Activated CD4-positive, alpha-beta T cell treated with anti-CD3 and anti-CD28 coated beads, Interleukin-2, Interleukin-4, amounts not matched to agents 100 ng/mL and 50 ng/mL, durations not matched to agents 16 hours and 8 hours (primary cell): ENCODE results near the gene HLCS.

Source experiments
- DNase-seq: peaks from one replicate; pipeline ENCODE4 v3.0.0-alpha.2; 2020; ENCODE audit warnings: low spot score

The HLCS gene

DNA sequence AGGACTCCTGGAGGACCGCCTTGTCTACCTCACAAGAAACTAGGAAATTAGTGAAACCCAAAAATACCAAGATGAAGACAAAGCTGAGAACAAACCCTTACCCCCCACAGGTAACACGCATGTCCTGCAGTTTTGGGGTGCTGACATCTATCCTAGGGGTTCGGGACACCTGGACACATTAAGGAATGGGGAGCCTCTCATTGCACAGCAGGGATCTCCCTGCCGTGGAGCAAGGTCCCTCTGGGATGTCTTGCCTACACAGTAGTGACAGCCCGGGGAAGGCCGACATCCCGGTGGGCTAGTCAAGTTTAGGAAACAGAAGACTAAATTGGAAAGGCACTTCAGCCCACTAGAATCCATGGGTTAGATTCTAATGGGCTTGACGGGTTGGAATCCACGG, 223.0 kb downstream of the HLCS start:
- DNase-seq, result no peak

- no peak for DNase-seq
Measured at GRCh38 chr21:36743008-36743407, 223.5 kb downstream of the HLCS start.

GRCh38 chr21:36741506-36741905, 225.0 kb downstream of the HLCS start:
- no peak for DNase-seq

DNA sequence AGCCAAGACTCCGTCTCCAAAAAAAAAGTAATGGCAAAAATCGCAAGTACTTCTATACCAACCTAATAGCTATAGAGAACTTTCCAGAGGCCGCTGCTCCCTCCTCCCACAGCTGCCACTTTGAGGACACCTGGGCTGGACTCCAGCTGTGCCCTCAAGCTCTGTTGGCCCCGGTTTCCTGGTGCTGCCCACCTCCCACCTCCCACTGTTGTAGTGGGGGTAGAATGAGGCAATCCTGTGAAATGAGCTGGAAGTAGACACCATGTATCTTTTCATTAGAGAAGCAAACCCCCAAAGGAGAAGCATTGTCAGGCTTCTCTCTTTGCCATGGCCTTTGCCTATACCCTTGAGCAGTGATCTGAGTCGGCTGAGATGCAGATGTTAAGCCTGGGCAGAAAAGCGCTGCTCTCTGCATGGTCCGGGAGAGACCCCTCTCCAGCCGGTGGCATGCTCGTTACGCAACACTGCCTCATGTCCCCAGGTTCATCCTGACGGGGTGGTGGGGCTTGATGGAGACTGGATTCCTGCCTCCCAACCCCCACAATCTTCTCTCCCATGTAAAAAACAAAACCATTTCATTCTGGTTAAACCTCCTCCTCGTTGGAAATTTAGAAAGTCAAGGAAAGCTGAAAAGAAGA, 227.9 kb downstream of the HLCS start:
- DNase-seq, result no peak

DNA sequence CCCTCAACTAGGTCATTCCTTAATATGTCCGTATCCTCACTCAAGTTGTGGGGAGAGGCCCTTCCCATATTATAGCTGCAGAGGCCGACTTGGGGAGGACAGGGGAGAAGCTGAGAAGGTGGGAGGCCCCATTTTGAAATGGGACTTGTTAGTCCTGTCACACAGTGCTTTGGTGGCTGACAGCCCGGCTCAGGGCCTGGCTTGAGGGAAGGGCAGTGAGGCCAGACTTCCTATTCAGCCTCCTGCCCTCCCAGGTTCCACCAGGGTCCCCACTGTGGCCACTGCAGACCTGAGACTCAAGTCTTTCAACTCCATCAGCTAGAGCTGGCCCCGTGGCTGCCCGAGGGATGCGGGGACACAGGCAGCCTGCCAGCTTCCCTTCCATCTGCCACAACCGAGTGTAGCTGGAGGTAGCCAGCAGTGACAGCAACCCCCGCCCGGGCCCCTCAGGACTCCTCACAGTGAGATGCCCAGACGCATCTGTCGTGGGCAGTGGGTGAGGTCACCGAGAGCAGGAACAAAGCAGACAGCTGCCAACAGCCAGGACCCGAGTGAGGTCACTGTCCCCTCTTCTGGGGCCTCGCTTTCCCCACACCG, 230.6 kb downstream of the HLCS start:
- DNase-seq, result no peak

DNA sequence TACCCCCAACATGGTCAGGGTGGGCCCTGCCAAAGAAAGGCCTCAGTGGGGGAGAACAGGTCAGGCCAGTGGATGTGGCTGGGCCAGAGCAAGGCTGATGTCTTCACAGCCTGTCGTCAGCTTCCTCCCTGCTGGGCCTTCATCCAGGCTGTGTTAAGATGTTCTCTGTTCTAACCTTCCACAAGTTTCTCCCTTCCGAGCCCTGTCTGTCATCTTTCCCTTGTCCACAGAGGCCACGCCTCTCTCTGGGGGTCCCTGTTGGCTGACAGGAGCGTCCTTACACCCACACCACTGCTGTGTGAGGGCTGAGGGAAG, 231.3 kb downstream of the HLCS start:
- no peak for DNase-seq

GRCh38 chr21:36734367-36735200, 231.9 kb downstream of the HLCS start:
- DNase-seq, result no peak

DNA sequence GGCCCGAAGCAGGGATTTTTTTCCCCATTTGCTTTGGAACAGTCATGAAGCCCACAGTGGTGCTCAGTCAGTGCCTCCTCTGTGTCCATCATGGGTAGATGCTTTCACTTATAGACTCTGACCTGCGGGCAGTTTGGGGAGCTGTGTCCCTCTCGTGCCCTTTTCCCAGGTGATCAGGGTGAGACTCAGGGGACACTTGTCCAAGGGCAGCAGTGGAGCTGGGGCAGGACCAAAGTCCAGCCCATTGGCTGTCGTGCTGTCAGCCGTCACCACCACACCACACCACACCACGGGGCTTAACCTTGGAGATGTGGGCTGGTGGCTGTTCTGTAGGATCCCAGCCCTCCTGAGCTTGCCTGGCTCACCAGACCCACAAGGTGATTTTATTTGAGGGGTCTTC, 232.6 kb downstream of the HLCS start:
- no peak for DNase-seq

DNA sequence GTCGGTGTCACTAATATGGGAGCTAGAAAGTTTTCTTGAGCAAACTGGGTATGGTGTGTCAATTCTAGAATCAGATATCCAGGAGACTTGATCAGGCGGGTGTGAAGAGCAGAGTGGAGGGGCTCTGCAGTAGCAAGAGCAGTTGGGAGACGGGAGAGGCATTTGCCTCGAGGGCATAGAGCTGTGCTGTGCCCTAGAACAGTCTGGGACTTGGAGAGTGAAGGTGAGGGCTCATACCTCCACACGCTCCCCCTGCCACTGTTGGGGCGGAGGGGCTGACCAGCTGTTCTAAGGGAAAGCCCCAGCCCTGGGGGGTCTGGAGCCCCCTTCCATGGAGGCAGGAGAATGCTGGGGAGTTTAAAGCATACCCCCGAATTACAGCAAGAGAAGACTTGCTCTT, 233.7 kb downstream of the HLCS start:
- no peak for DNase-seq

DNA sequence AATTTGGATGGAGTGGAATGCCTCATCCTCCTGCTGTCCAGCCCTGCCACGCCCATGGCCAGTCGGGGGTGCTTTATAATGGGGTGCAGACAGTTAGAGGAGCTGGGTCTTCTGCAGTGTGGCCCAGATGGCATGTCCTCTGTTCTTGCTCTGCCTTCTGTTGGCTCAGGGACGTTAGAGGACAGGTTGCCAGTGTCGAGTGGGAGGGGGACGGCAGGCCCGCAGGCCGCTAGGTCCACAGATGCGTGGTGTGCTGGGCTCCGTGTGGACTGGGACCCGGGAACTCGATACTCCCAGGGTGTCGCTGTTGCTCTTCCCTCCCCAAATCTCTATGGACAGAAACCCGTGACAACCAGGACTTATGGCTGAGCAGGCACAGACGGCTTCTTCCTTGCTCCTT, 234.3 kb downstream of the HLCS start:
- no peak for DNase-seq

GRCh38 chr21:36730291-36731281, 235.9 kb downstream of the HLCS start:
- no peak for DNase-seq

DNA sequence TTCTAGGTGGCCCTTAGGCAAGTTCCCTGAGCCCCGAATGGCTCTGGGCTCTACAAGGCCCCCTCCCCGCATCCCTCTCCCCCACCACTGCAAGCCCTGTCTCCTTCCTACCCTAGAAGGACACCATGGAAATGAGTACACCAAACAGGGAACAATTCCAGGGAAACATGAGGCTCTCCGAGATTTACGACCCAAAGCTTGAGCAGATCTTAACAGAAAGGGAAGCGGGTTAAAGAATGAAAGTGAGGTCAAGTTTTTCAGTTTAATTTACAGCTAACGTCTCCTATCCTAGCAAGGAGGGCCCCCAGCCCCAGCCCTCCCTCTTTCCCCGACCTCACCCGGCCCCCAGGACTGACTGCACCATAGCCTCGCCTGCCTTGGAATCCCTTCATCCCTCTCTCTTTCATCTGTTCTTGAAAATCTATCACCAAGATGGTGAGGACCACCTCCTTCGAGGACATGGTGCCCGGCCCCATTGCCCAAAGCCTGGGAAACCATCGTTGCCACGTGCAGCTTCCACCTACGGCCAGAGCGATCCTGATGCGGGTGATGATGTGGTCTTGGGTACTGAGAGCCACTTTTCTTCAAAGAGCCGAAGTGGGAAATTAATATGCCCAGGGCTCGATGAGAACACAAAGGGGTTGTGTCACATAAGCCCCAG, 237.0 kb downstream of the HLCS start:
- DNase-seq, result no peak

DNA sequence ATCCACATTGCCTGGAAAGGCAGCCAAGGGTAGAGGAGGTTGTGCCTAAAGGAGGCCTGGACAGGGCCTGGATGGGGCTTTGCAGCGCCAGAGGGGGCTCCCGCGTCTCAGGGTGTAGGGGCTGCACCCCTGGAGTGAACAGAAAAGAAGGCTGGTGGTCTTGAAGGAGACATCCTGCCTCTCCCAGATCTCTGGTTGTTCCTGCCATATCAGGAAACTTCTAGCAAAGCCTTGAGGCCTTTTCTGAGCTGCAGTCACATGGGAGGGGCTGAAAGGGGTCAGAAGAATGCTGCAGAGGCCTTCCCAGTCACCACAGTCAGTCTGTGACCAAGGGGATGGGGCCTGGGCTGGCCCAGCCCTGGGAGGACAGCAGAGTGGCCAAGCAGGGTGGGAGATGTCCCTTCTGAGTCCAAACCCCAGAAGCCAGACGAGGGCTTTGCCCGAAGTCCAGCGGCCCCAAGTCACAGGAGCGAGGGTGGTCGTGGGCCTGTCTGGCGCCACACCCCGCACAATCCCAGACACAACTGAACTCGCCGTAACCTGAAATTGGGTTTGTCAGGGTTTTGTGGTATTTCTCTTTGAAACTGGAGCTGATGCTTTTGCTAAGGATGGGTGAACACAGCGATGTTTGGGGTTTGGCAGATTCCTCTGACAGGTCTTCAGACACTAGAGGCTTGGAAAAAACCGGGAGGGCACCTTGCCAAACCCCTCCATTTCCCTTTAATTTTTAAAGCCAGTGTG, 237.9 kb downstream of the HLCS start:
- DNase-seq, result no peak

GRCh38 chr21:36727866-36728265, 238.6 kb downstream of the HLCS start:
- no peak for DNase-seq

- no peak for DNase-seq
Measured at GRCh38 chr21:36725793-36726386, 240.6 kb downstream of the HLCS start.

DNA sequence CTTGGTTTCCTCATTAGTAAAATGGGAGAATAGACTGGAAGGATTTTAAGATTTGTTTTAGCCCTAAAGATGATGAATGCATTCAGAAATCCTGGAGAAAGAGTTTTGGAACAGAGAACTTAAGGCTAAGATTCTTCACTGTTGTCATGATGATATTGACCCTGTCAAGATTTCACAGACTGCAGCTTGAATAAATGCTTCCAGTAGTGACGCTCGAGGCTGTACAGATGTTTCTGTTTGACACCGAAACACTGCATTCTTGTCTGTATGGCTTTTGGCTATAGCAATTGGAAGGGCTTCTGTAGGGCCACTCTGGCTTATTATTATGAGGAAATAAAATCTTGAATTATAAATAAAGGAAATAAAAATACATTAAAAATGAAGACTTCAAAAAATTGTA, 241.8 kb downstream of the HLCS start:
- no peak for DNase-seq

GRCh38 chr21:36723371-36723881, 243.0 kb downstream of the HLCS start:
- DNase-seq, result no peak

DNA sequence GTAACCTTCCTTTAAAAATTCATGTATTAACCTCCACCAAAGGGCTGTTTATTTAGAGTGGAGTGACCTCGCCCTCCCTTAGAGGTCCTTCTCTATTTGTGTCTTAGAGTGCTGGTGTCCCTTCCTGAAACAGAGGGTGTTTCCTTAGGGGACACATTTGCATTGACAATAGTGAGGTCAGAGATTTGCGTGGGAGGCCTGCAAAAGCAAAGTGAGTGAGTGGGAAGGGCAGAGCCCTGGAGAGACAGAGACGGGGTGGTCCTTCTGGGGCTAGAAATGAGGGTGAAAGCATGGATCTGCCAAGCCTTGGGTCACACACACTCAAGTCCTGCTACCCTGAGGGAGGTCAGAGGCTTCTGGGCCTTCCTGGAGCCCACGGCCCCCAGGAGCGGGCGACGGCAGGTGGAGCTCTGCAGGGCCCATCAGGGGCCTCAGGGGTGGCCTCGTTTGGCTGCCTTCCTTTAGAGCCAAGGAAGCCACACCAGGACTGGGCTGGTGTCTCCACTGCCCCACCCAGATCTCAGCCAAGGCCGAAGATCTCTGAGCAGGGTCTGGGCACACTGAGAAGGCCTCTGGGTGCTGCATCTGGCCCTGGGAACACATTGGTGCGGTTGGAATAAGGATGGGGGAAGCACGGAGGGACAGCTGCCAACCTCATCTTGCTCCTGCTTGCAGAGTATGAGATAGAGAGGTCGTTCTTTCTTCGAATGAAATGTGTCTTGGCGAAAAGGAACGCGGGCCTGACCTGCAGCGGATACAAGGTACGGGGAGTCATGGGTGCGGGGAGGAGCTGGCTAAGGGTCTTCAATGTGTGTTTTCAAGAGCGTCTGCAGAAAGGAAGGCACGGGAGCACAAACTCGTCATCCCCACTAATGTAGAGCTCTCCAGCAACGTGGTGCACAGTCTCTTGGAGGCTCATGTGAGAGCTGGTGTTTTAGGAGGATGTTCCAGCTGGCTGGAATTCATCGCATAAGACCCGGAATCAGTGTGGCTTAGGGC, 243.8 kb downstream of the HLCS start:
- DNase-seq, result no peak

DNA sequence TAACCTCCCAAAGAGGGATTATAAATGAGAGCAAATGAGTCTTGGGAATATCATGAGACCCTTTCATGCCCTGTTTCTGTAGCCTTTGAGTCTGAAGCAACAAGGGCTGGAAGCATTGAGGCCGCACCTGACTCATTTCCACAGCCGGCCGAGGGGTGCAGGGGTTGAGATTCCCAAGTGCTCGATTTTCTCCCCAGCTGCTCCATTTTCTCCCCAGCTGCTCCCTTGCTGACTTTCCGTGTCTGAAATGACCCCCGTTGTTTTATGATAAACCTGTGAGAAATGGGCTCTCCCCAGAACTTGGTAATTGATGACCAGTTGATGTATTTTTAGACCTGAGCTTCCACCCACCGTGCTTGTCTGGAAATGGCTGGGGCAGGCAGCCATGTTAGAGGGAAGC, 244.7 kb downstream of the HLCS start:
- DNase-seq, result no peak
